KMS-11 (cell line): ENCODE measurements around the gene MVD.

Experiments used
- H2AFZ ChIP-seq: fragments of 200-600 bp; sonication (generic); 2 replicates; pipeline ENCODE4 v1.6.1; 2016; ENCODE audit warnings: antibody characterized with exemption, mixed run types, low read depth
- H3K27ac ChIP-seq: fragments of 200-600 bp; sonication (generic); 2 replicates; pipeline ENCODE4 v1.6.1; 2016; ENCODE audit warnings: mild to moderate bottlenecking, mixed run types
- H3K27me3 ChIP-seq: fragments of 200-600 bp; sonication (generic); 2 replicates; pipeline ENCODE4 v1.6.1; 2017; ENCODE audit warnings: mild to moderate bottlenecking, low read depth, mixed run types, moderate library complexity; ENCODE audit not compliant: insufficient read depth
- H3K36me3 ChIP-seq: fragments of 200-600 bp; sonication (generic); 2 replicates; pipeline ENCODE4 v1.6.1; 2017; ENCODE audit warnings: mild to moderate bottlenecking, mixed run types; ENCODE audit not compliant: insufficient read depth
- H3K4me1 ChIP-seq: fragments of 200-600 bp; sonication (generic); 2 replicates; pipeline ENCODE4 v1.6.1; 2016; ENCODE audit warnings: mild to moderate bottlenecking, low read depth, mixed run types; ENCODE audit not compliant: poor library complexity, severe bottlenecking
- H3K4me2 ChIP-seq: fragments of 200-600 bp; sonication (generic); 2 replicates; pipeline ENCODE4 v1.7.0; 2016; ENCODE audit warnings: mild to moderate bottlenecking, mixed run types
- H3K4me3 ChIP-seq: fragments of 200-600 bp; sonication (generic); IDR thresholded peaks from 2 replicates; pipeline ENCODE4 v1.6.1; 2017; ENCODE audit warnings: low read depth, low read length, mixed read lengths; ENCODE audit not compliant: insufficient read depth
- H3K79me2 ChIP-seq: fragments of 200-600 bp; sonication (generic); 2 replicates; pipeline ENCODE4 v1.6.1; 2016; ENCODE audit warnings: low read depth, mixed run types; ENCODE audit not compliant: insufficient read depth
- H3K9ac ChIP-seq: fragments of 200-600 bp; sonication (generic); 2 replicates; pipeline ENCODE4 v1.6.1; 2016; ENCODE audit warnings: mild to moderate bottlenecking, mixed run types
- H4K20me1 ChIP-seq: fragments of 200-600 bp; sonication (generic); 2 replicates; pipeline ENCODE4 v1.6.1; 2016; ENCODE audit warnings: mild to moderate bottlenecking, mixed run types; ENCODE audit not compliant: insufficient read depth
- CTCF ChIP-seq: fragments of 200-600 bp; sonication (generic); conservative IDR thresholded peaks from 2 replicates; pipeline ENCODE4 v1.6.1; 2017; ENCODE audit warnings: low read depth, mild to moderate bottlenecking, antibody characterized with exemption, low read length, moderate library complexity, mixed read lengths

Gene MVD

GRCh38 chr16:88706965-88707826 is 44.3 kb upstream of the MVD start:
- Histone ChIP-seq H3K4me3 (peak overlapping the region; percentile 61), H3K36me3 (no peaks in the 10 kb centered on the region), H3K27ac (peak overlapping the region; percentile 42; the same call in 1 of the 2 replicates), H3K4me2 (peak overlapping the region; percentile 70), H3K79me2 (peaks cover 42% of the 10 kb centered on the region; the same call in 1 of the 2 replicates), H3K27me3 (no peaks in the 10 kb centered on the region), H4K20me1 (no peaks in the 10 kb centered on the region), H2AFZ (no peak overlapping the region), H3K9ac (peak overlapping the region; percentile 57; the same call in 1 of the 2 replicates), H3K4me1 (peaks cover 31% of the 10 kb centered on the region)
- TF ChIP-seq CTCF, result no peak

GRCh38 chr16:88706229-88706964 is 43.5 kb upstream of the MVD start, which contains the start of the genes CTU2 and RNF166:
Gene CTU2 (plus strand): TSS chr16:88706503. CDS start chr16:88706531, 28 bp downstream.
Gene RNF166 (minus strand): TSS chr16:88706408. CDS start chr16:88706325, 83 bp downstream.
- no peaks in the 10 kb centered on the region for H4K20me1 ChIP-seq
- TF ChIP-seq CTCF, result no peak
- peak within 1 kb of the TSS; percentile 57 for H3K9ac ChIP-seq
- H3K79me2 ChIP-seq, result peaks cover 42% of the 10 kb centered on the region; the same call in 1 of the 2 replicates
- peak within 1 kb of the TSS; percentile 97 for H3K4me2 ChIP-seq
- H3K27me3 ChIP-seq, result no peaks in the 10 kb centered on the region
- peak within 1 kb of the TSS; percentile 42 for H3K27ac ChIP-seq
- peak within 1 kb of the TSS; percentile 54 for H2AFZ ChIP-seq
- H3K4me1 ChIP-seq, result peaks cover 34% of the 10 kb centered on the region
- no peaks in the 10 kb centered on the region for H3K36me3 ChIP-seq
- H3K4me3 ChIP-seq, result peak within 1 kb of the TSS; percentile 61

GRCh38 chr16:88705801-88706228 is 42.9 kb upstream of the MVD start:
- H3K79me2 ChIP-seq, result peaks cover 42% of the 10 kb centered on the region; the same call in 1 of the 2 replicates
- no peak overlapping the region for H3K4me3 ChIP-seq
- peak overlapping the region; percentile 97 for H3K4me2 ChIP-seq
- no peaks in the 10 kb centered on the region for H3K27me3 ChIP-seq
- H3K4me1 ChIP-seq, result peaks cover 40% of the 10 kb centered on the region
- H3K9ac ChIP-seq, result peak overlapping the region; percentile 57; the same call in 1 of the 2 replicates
- no peaks in the 10 kb centered on the region for H3K36me3 ChIP-seq
- H3K27ac ChIP-seq, result no peak overlapping the region; the same call in 1 of the 2 replicates
- H4K20me1 ChIP-seq, result no peaks in the 10 kb centered on the region
- TF ChIP-seq CTCF, result no peak
- peak overlapping the region; percentile 54 for H2AFZ ChIP-seq

GRCh38 chr16:88705076-88705684 is 42.3 kb upstream of the MVD start:
- Histone ChIP-seq H3K79me2 (peaks cover 41% of the 10 kb centered on the region; the same call in 1 of the 2 replicates), H2AFZ (peak overlapping the region; percentile 54)

More at GRCh38 chr16:88705076-88705684, 42.3 kb upstream of the MVD start:
- Histone ChIP-seq H3K9ac (peak overlapping the region; percentile 57; the same call in 1 of the 2 replicates), H3K27me3 (no peaks in the 10 kb centered on the region), H3K4me3 (no peak overlapping the region), H3K36me3 (no peaks in the 10 kb centered on the region), H3K4me2 (peak overlapping the region; percentile 97), H4K20me1 (no peaks in the 10 kb centered on the region), H3K27ac (no peak overlapping the region; the same call in 1 of the 2 replicates), H3K4me1 (peaks cover 46% of the 10 kb centered on the region)
- TF ChIP-seq CTCF, result no peak
